ENCODE results near the gene TSSC4.

The TSSC4 gene

GRCh38 chr11:2420502-2421225, 20.1 kb downstream of the TSSC4 start:
- no peak overlapping the region; the same call in 1 of the 2 replicates for H3K4me2 ChIP-seq
- peaks cover 63% of the 10 kb centered on the region for H3K27me3 ChIP-seq (ENCODE audit: insufficient read depth, low read depth)
- H3K27ac ChIP-seq: no peak overlapping the region
- H3K79me2 ChIP-seq (ENCODE audit: insufficient read depth, low read depth): no peaks in the 10 kb centered on the region
- no peak overlapping the region for H3K4me3 ChIP-seq (IDR thresholded peaks at IDR 0.05; ENCODE audit: insufficient read depth, low read depth, low read length)
- H4K20me1 ChIP-seq (ENCODE audit: insufficient read depth): no peaks in the 10 kb centered on the region
- TF ChIP-seq CTCF (conservative IDR thresholded peaks at IDR 0.05; ENCODE audit: low read depth, low read length): peak; percentile 79
- no peaks in the 10 kb centered on the region for H3K4me1 ChIP-seq (ENCODE audit: low read depth, poor library complexity, severe bottlenecking)
- peak overlapping the region; percentile 30; the same call in 1 of the 2 replicates for H2AFZ ChIP-seq (ENCODE audit: low read depth)
- no peaks in the 10 kb centered on the region for H3K36me3 ChIP-seq (ENCODE audit: insufficient read depth)
- H3K9ac ChIP-seq: no peak overlapping the region

DNA sequence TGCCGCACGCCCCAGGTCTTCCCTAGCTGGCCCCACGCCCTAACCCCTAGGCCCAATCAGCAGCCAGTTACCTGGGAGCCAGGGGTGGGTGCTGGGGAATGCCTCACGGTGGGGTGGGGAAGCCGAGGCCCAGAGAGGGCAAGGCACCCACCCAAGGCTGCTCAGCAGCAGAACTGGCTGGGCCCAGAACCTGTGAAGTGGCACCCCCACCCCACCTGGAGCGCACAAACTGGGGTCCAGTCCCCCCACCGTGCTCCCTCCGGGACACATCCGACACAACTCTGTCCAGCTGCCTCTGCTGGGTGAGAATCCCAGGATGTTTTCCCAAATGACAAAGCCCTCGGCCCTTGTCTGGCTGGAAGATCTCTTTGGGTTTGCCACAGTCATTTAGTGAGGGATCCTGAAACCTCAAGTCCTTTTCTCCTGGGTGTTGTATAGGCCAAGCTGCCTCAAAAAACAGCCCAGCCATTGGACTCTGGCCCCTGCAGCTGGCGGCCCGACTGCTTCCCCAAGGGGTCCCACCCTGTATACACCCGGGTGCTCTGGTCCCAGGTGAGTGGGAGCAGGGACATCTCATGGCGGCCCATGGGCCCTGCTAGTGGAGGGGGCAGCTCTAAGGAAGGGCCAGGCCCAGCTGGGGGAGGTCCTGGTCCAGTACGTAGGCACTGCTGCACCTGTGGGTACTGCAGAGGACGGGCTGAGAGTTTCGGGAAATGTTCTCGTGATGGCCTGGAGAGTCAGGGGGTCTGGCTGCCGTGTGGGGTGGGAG, 20.9 kb downstream of the TSSC4 start:
- no peak overlapping the region for H3K4me2 ChIP-seq
- no peak overlapping the region for H3K4me3 ChIP-seq (IDR thresholded peaks at IDR 0.05; ENCODE audit: insufficient read depth, low read depth, low read length)
- H2AFZ ChIP-seq (ENCODE audit: low read depth): no peak overlapping the region
- H3K36me3 ChIP-seq (ENCODE audit: insufficient read depth): no peaks in the 10 kb centered on the region
- no peaks in the 10 kb centered on the region for H3K79me2 ChIP-seq (ENCODE audit: insufficient read depth, low read depth)
- no peak overlapping the region for H3K9ac ChIP-seq
- H3K4me1 ChIP-seq (ENCODE audit: low read depth, poor library complexity, severe bottlenecking): no peaks in the 10 kb centered on the region
- H3K27me3 ChIP-seq (ENCODE audit: insufficient read depth, low read depth): peaks cover 61% of the 10 kb centered on the region
- no peak for TF ChIP-seq CTCF (conservative IDR thresholded peaks at IDR 0.05; ENCODE audit: low read depth, low read length)
- H4K20me1 ChIP-seq (ENCODE audit: insufficient read depth): no peaks in the 10 kb centered on the region
- H3K27ac ChIP-seq: no peak overlapping the region

GRCh38 chr11:2421996-2422395, 21.4 kb downstream of the TSSC4 start:
- no peak for TF ChIP-seq CTCF (conservative IDR thresholded peaks at IDR 0.05; ENCODE audit: low read depth, low read length)
- Histone ChIP-seq H4K20me1 (ENCODE audit: insufficient read depth) (no peaks in the 10 kb centered on the region), H3K36me3 (ENCODE audit: insufficient read depth) (no peaks in the 10 kb centered on the region), H3K9ac (no peak overlapping the region), H3K4me3 (IDR thresholded peaks at IDR 0.05; ENCODE audit: insufficient read depth, low read depth, low read length) (no peak overlapping the region), H3K4me1 (ENCODE audit: low read depth, poor library complexity, severe bottlenecking) (no peaks in the 10 kb centered on the region), H3K4me2 (no peak overlapping the region), H3K27me3 (ENCODE audit: insufficient read depth, low read depth) (peaks cover 55% of the 10 kb centered on the region), H3K79me2 (ENCODE audit: insufficient read depth, low read depth) (no peaks in the 10 kb centered on the region), H2AFZ (ENCODE audit: low read depth) (no peak overlapping the region), H3K27ac (no peak overlapping the region)

DNA sequence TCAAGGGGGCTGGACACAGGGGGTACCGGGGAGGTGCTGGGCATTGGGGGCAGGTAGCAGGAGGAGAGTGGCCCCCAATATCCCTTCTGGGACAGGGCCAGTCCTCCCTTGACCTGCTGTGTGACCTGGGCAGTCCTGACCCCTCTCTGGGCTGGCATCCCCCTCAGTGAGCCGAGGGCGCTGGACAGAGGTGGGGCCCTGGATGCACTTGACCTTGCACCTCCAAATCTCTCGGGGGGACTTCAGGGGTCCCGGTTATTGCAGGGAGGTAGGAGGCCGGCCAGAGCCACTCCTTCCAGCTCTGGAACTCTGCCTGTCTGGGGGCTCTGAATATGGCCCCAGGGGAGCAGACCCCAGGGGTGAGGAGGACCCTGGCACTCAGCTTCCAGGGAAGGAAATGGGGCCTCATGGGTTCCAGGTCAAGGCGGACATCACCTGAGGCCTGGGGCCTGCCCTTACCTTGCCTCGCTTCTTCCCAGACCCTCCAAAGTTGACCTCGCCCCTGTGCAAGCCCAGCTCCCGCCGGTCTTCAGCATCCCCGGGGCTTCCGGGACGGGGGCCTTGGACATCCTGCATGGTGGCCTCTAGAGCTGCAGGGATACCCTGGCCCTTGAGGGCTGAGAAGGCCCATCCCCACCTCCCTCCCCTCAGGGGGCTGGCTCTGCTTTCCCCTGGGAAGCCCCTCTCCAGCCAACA, 22.1 kb downstream of the TSSC4 start:
- Histone ChIP-seq H3K36me3 (ENCODE audit: insufficient read depth) (no peaks in the 10 kb centered on the region), H3K4me2 (no peak overlapping the region), H2AFZ (ENCODE audit: low read depth) (no peak overlapping the region), H3K9ac (no peak overlapping the region), H3K27ac (no peak overlapping the region), H3K79me2 (ENCODE audit: insufficient read depth, low read depth) (no peaks in the 10 kb centered on the region), H3K4me3 (IDR thresholded peaks at IDR 0.05; ENCODE audit: insufficient read depth, low read depth, low read length) (no peak overlapping the region), H3K27me3 (ENCODE audit: insufficient read depth, low read depth) (peaks cover 52% of the 10 kb centered on the region), H3K4me1 (ENCODE audit: low read depth, poor library complexity, severe bottlenecking) (no peaks in the 10 kb centered on the region), H4K20me1 (ENCODE audit: insufficient read depth) (no peaks in the 10 kb centered on the region)
- TF ChIP-seq CTCF (conservative IDR thresholded peaks at IDR 0.05; ENCODE audit: low read depth, low read length): no peak
